Retinal pigment epithelial cell (primary cell): ENCODE measurements around the gene SLC4A7.

ENCODE experiments used
- DNase-seq: peaks from one replicate; pipeline ENCODE4 v3.0.0-alpha.2; 2010; ENCODE audit warnings: low read depth
- H3K4me3 ChIP-seq: 2 replicates; pipeline ENCODE4 v1.5.1; 2011; ENCODE audit warnings: mild to moderate bottlenecking, low read length, control low read depth, moderate library complexity
- TF ChIP-seq, protein P1 (sequence below): conservative IDR thresholded peaks from 2 replicates; pipeline ENCODE4 v1.5.1; 2011; ENCODE audit warnings: low read depth, low read length, control low read depth, inconsistent platforms

SLC4A7 gene

DNA sequence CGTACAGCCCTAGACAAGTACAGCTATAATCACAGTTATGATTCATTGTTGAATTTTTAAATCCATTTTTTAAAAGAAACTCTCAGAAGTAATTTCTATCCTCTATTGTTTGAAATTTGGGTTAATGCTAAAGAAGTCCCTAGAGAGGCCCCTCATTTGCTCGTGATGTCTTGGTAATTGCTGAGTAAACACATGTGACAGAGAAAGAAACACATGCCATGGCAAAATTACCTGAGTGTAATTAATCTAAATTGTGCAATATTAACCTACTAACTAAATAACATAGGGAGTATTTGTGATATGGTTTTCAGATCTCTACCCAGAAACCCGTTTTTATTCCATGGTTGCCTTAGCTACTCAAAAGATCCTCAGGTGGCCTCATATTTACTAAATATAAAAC lies 125.8 kb downstream of the SLC4A7 start:
- H3K4me3 ChIP-seq: no peak overlapping the region
- TF ChIP-seq, protein P1, sequence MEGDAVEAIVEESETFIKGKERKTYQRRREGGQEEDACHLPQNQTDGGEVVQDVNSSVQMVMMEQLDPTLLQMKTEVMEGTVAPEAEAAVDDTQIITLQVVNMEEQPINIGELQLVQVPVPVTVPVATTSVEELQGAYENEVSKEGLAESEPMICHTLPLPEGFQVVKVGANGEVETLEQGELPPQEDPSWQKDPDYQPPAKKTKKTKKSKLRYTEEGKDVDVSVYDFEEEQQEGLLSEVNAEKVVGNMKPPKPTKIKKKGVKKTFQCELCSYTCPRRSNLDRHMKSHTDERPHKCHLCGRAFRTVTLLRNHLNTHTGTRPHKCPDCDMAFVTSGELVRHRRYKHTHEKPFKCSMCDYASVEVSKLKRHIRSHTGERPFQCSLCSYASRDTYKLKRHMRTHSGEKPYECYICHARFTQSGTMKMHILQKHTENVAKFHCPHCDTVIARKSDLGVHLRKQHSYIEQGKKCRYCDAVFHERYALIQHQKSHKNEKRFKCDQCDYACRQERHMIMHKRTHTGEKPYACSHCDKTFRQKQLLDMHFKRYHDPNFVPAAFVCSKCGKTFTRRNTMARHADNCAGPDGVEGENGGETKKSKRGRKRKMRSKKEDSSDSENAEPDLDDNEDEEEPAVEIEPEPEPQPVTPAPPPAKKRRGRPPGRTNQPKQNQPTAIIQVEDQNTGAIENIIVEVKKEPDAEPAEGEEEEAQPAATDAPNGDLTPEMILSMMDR: no peak
- DNase-seq: no peak

DNA sequence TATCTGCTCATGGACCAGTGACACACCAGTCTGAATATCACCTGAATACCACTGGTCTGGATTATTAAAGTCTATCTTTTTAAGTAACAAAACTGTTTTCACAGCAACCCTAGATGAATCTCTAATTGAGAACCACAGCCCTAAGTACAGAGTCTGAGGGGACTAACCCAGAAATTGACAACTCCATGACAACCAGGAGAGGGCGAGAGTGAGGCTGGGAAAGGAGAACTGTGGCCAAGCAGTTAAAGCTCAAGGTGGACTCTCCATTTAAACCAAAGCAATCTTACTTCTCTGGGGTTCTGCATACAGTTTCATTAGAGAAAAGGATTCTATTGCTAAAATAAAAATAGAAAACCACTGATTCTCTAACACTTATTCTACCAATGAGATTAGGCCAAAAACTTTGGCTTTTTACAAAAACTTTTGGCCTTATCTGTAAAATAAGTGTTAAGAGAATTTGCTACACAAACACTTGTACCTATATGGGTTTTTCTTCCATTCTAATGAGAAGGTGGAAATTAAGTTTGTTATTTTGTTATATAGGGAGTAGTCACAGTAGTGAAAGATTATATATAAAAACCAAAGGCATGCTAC lies 126.4 kb downstream of the SLC4A7 start:
- TF ChIP-seq, protein P1: peak; percentile 84
- no peak overlapping the region for H3K4me3 ChIP-seq
- DNase-seq: peak; percentile 22

GRCh38 chr3:27356976-27357375 lies 127.2 kb downstream of the SLC4A7 start:
- DNase-seq: no peak
- TF ChIP-seq, protein P1: no peak

DNA sequence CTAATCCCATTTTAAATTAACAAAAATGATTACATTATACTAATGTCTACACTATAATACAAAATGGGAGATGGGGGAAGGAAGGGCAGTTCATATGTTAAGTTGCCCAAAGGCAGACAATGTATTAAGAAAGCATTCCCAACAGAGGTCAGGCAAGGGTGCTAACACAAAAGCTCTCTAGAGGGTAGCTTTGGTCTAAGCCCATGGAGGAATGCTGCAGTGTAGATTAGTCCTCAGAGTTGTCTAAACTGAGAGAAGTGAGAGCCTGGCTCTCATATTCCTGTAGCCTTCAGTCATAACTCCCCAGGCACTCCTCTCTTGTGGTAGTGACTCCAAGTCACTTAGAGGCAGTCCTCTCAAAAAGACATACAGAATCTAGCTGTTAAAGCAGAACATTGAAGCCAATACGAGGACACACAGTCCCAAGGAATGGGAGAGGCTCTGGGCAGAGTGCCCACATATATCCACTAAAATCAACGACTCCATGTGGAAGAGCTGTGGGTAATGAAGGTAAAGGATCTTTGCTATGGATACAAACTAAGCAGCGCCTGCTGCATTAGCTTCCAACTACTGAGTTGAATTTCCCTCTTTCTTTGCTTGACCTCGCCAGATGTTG lies 129.5 kb downstream of the SLC4A7 start:
- TF ChIP-seq, protein P1: no peak
- no peak overlapping the region for H3K4me3 ChIP-seq
- DNase-seq: no peak

More at GRCh38 chr3:27356976-27357375, 127.2 kb downstream of the SLC4A7 start:
- H3K4me3 ChIP-seq: no peak overlapping the region

DNA sequence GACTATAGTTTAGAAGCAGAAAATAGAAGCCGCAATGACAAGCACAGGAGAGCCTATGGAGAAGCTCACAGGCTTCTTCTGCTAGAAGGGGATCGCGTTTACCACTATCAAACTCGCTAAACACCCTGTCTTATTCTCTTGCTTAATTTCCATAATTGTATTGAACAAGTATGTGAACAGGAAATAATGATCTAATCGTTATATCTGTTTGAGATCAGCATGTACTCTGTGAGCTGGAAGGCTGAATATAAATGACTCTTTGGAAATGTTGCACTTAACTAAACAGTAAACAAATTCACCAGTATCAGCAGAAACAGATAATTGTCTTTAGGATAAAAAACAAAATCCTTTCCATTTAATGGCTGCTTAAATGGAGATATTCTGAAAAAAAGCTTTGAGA lies 130.0 kb downstream of the SLC4A7 start:
- no peak for DNase-seq
- TF ChIP-seq, protein P1: no peak
- no peak overlapping the region for H3K4me3 ChIP-seq

DNA sequence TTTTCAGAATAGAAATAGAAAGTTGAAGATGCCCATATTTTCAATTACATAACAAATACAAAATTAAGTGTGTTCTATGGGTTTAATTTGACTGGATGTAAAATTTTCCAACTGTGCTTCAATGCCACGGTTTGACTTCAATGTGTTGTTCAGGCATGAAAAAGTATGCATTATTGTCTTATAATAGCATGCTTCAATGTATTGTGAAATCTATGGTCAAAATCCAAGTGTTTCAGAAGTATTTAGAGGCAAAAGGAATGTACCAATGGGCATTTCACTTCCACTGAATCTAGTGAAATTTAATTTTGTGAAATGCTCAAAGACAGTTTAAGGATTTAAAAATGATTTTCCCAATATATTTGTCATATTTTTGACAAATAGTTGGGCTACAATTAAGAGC lies 131.0 kb downstream of the SLC4A7 start:
- no peak overlapping the region for H3K4me3 ChIP-seq
- TF ChIP-seq, protein P1: no peak
- DNase-seq: no peak

DNA sequence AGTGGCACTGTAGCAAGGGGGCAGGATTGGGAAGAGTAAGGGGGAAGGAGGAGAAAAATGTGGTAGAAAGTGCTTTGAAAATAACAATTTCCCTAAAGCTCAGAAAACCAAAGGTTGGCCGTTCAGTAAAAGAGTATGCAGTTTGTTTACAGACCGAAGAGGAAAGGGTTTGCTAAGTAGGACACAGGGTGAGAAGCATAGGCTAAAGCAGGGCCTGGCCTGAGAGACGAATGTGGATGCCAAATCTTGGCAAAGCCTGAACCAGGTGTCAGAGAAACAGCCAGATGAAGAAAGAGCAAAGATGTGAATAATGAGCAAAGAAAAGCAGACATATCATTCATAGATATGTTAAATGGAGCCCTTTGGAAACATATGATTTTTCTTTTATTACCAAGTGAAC lies 132.1 kb downstream of the SLC4A7 start:
- H3K4me3 ChIP-seq: no peak overlapping the region
- TF ChIP-seq, protein P1: no peak

More for the DNA sequence above, 132.1 kb downstream of the SLC4A7 start:
- DNase-seq: no peak
